Spleen (tissue), 11 donors: ENCODE measurements around the gene PIGV. TPM values are rescaled to one million over a fixed set of nuclear protein-coding genes. Genes with fewer than 3 reads are reported as not detected.

Experiments used
- DNase-seq: peaks from one replicate; pipeline ENCODE4 v3.0.0-alpha.2; 2020
- H3K27ac ChIP-seq, 8 donors: fragments of 200-600 bp; sonication (generic) in 7 of 8; 1 replicate in 4 of 8; 2 replicates in 4 of 8; pipeline versions ENCODE4 v1.5.0 to v1.8.0; 2016 to 2021; ENCODE audit warnings: inconsistent platforms in 4 of 8, mild to moderate bottlenecking in 4 of 8, moderate library complexity in 1 of 8
- H3K27me3 ChIP-seq, 7 donors: fragments of 200-600 bp; sonication (generic) in 6 of 7; replicated peaks in 1 of 7; 1 replicate in 4 of 7; 2 replicates in 3 of 7; pipeline versions ENCODE4 v1.5.0 to v1.8.0; 2016 to 2021; ENCODE audit warnings: inconsistent platforms in 3 of 7, mild to moderate bottlenecking in 1 of 7
- H3K36me3 ChIP-seq, 6 donors: fragments of 200-600 bp; sonication (generic) in 5 of 6; 1 replicate in 4 of 6; 2 replicates in 2 of 6; pipeline versions ENCODE4 v1.5.0 to v1.8.0; 2016 to 2021; ENCODE audit warnings: inconsistent platforms in 2 of 6
- H3K4me1 ChIP-seq, 6 donors: fragments of 200-600 bp; sonication (generic) in 5 of 6; 1 replicate in 3 of 6; 2 replicates in 3 of 6; pipeline versions ENCODE4 v1.5.0 to v1.8.0; 2016 to 2021; ENCODE audit warnings: inconsistent platforms in 3 of 6
- H3K4me3 ChIP-seq, 8 donors: fragments of 200-600 bp; sonication (generic) in 7 of 8; 1 replicate in 4 of 8; 2 replicates in 4 of 8; pipeline versions ENCODE4 v1.5.0 to v1.8.0; 2016 to 2021; ENCODE audit warnings: inconsistent platforms in 4 of 8, mild to moderate bottlenecking in 4 of 8, moderate library complexity in 2 of 8
- H3K9me3 ChIP-seq, 8 donors: fragments of 200-600 bp; sonication (generic) in 7 of 8; 1 replicate in 4 of 8; 2 replicates in 4 of 8; pipeline versions ENCODE4 v1.5.0 to v1.8.0; 2016 to 2021; ENCODE audit warnings: inconsistent platforms in 4 of 8
- CTCF ChIP-seq, 11 experiments: fragments of 200-600 bp in 7 of 11; fragments of 450-650 bp in 4 of 11; sonication (generic) in 4 of 11; IDR thresholded peaks in 8 of 11; conservative IDR thresholded peaks in 3 of 11; 1 replicate in 7 of 11; 2 replicates in 4 of 11; pipeline versions ENCODE4 v1.4.0 to v1.8.0; 2016 to 2021; ENCODE audit warnings: antibody characterized with exemption in 11 of 11, inconsistent platforms in 4 of 11, mild to moderate bottlenecking in 1 of 11
- POLR2A ChIP-seq, 3 donors: fragments of 450-650 bp; IDR thresholded peaks; one replicate each; pipeline ENCODE4 v1.5.1; 2017; ENCODE audit warnings: antibody characterized with exemption in 3 of 3, mild to moderate bottlenecking in 1 of 3
- POLR2AphosphoS5 ChIP-seq, 3 donors: sonication (generic); formaldehyde crosslinking; IDR thresholded peaks; one replicate each; pipeline ENCODE4 v1.5.1; 2017; ENCODE audit warnings: antibody characterized with exemption in 3 of 3
- WGBS, 5 donors: extraction: QIAGEN DNeasy Blood & Tissue Kit in 3 of 5; methylation state at CpG; one replicate each; pipeline versions ENCODE4 v1.1.5 to v1.1.7; 2013 to 2018; 5-methylcytosine and 5-hydroxymethylcytosine counted together
- intact Hi-C: fragments of 100-400 bp; cut with DNase I; formaldehyde crosslinking; loops from one replicate; pipeline ENCODE4 v1.15.0; 2023; ENCODE audit warnings: low total_unique reads
- polyA plus RNA-seq, 3 donors: library from polyadenylated mRNA; stranded (reverse); fragments of 200-250 nt; gene quantifications; one replicate each; pipeline ENCODE4 v1.2.1, GENCODE V29; 2013
- total RNA-seq, 7 donors: library from RNA; depleted of rRNA in 3 of 7; stranded (reverse); fragments of >200 nt in 3 of 7; fragmentation: NEBNext Ultra II Directional in 4 of 7; extraction: Animal tissue kit (Norgen Biotek cat#: 25700) in 4 of 7; gene quantifications; one replicate each; pipeline versions ENCODE4 v1.1.0 to v1.2.1, GENCODE V29; 2016 to 2021
- donor health status: healthy with polysubstance abuse.
- donor health status: DM: no; HTN: no; CAD: no; lungs with moderate emphysema.
- donor health status: DM: no; HTN: no; CAD: no.
- donor health status: Bipolar disorder and iron deficiency.
- donor health status: healthy.
- donor health status: DM: no; HTN: no; CAD: no.
- donor health status: DM: yes; HTN: yes; CAD: no.

Gene PIGV
- total and polyA plus RNA-seq, 10 donors, result 4.8 to 21.8 (median 10.3) TPM

GRCh38 chr1:26745191-26745590, 42.6 kb upstream of the PIGV start:
- intact Hi-C loops, result loop anchor here (10.0 kb wide), 1 partner anchor 50 kb away; the partner anchor contains the start of gene ARID1A
- no peak for TF ChIP-seq POLR2AphosphoS5 (IDR thresholded peaks at IDR 0.05)
- no peak for TF ChIP-seq POLR2A (IDR thresholded peaks at IDR 0.05)
- no peak for TF ChIP-seq CTCF (IDR thresholded peaks at IDR 0.05 in 8 of 11, conservative IDR thresholded peaks at IDR 0.05 in 3 of 11)
- peaks cover 43 to 100% (median 92%) of the 10 kb centered on the region in 6 donors for H3K4me1 ChIP-seq
- peaks cover 0 to 83% (median 27%) of the 10 kb centered on the region in 6 donors for H3K36me3 ChIP-seq
- peak overlapping the region in 1 of 8 donors; percentile 50 for H3K4me3 ChIP-seq
- 70 to 84% (median 72%) methylated on average over 5 of the region's 5 CpGs for WGBS, 5 donors
- H3K27me3 ChIP-seq, result no peaks in the 10 kb centered on the region
- DNase-seq, result no peak
- H3K27ac ChIP-seq, result peak overlapping the region; percentile 89 to 94 (median 90)
- H3K9me3 ChIP-seq, result no peaks in the 10 kb centered on the region

GRCh38 chr1:26747048-26747447, 40.7 kb upstream of the PIGV start:
- Histone ChIP-seq H3K27ac (peak overlapping the region in 5 of 8 donors; percentile 11 to 94 (median 91)), H3K4me1 (peaks cover 37 to 100% (median 92%) of the 10 kb centered on the region in 6 donors), H3K36me3 (peaks cover 0 to 83% (median 25%) of the 10 kb centered on the region in 6 donors), H3K9me3 (no peaks in the 10 kb centered on the region), H3K27me3 (no peaks in the 10 kb centered on the region), H3K4me3 (no peak overlapping the region)
- no peak for DNase-seq
- intact Hi-C loops, result loop anchor here (10.0 kb wide), 1 partner anchor 52 kb away; the partner anchor contains the start of gene ARID1A
- no peak for TF ChIP-seq POLR2A (IDR thresholded peaks at IDR 0.05)
- 91 to 98% (median 93%) methylated on average over 5 of the region's 5 CpGs for WGBS, 5 donors

- H3K4me1 ChIP-seq, result peaks cover 41 to 100% (median 91%) of the 10 kb centered on the region in 6 donors
- peak overlapping the region in 7 of 8 donors; percentile 48 to 94 (median 90) for H3K27ac ChIP-seq
- no peak overlapping the region for H3K4me3 ChIP-seq
- peaks cover 0 to 85% (median 31%) of the 10 kb centered on the region in 6 donors for H3K36me3 ChIP-seq
- 62 to 90% (median 79%) methylated on average over 1 of the region's 1 CpG for WGBS, 5 donors
- TF ChIP-seq CTCF (IDR thresholded peaks at IDR 0.05 in 8 of 11, conservative IDR thresholded peaks at IDR 0.05 in 3 of 11) (no peak), POLR2AphosphoS5 (IDR thresholded peaks at IDR 0.05) (no peak), POLR2A (IDR thresholded peaks at IDR 0.05) (no peak)
- intact Hi-C loops, result loop anchor here (10.0 kb wide), 1 partner anchor 54 kb away; the partner anchor contains the start of gene ARID1A
- H3K27me3 ChIP-seq, result no peaks in the 10 kb centered on the region
- no peaks in the 10 kb centered on the region for H3K9me3 ChIP-seq
- DNase-seq, result no peak
Observed at GRCh38 chr1:26748351-26748750, 39.4 kb upstream of the PIGV start.

GRCh38 chr1:26749458-26749857, 38.3 kb upstream of the PIGV start:
- intact Hi-C loops, result loop anchor here (10.0 kb wide), 1 partner anchor 55 kb away; the partner anchor contains the start of gene ARID1A
- peak overlapping the region in 3 of 8 donors; percentile 91 to 94 (median 92) for H3K27ac ChIP-seq
- no peak for DNase-seq
- H3K9me3 ChIP-seq, result no peaks in the 10 kb centered on the region
- peaks cover 0 to 96% (median 39%) of the 10 kb centered on the region in 6 donors for H3K36me3 ChIP-seq
- 85 to 93% (median 90%) methylated on average over 5 of the region's 5 CpGs for WGBS, 5 donors
- no peak overlapping the region for H3K4me3 ChIP-seq
- TF ChIP-seq POLR2AphosphoS5 (IDR thresholded peaks at IDR 0.05) (no peak), POLR2A (IDR thresholded peaks at IDR 0.05) (no peak), CTCF (IDR thresholded peaks at IDR 0.05 in 8 of 11, conservative IDR thresholded peaks at IDR 0.05 in 3 of 11) (no peak)
- H3K27me3 ChIP-seq, result no peaks in the 10 kb centered on the region
- peaks cover 32 to 100% (median 86%) of the 10 kb centered on the region in 6 donors for H3K4me1 ChIP-seq
